GM12878 (cell line): ENCODE results near the gene HIC1. TPM values are rescaled to one million over a fixed set of nuclear protein-coding genes. Genes with fewer than 3 reads are reported as not detected.
A peak's percentile ranks its signal among the peaks of the same experiment; 100 is the strongest.

ENCODE experiments used
- ATF2 ChIP-seq: IDR thresholded peaks from 2 replicates; pipeline ENCODE4 v1.6.1; 2012; ENCODE audit warnings: low read length, inconsistent platforms
- BMI1 ChIP-seq: fragments of 450-650 bp; IDR thresholded peaks from 2 replicates; pipeline ENCODE4 v1.6.1; 2016; ENCODE audit warnings: mild to moderate bottlenecking, moderate library complexity, borderline replicate concordance
- CEBPB ChIP-seq, 2 experiments: fragments of 150-350 bp in 1 of 2; IDR thresholded peaks; 2 replicates each; pipeline ENCODE4 v1.6.1; 2012 to 2014; ENCODE audit warnings: low read depth in 2 of 2, low read length in 2 of 2, borderline replicate concordance in 1 of 2, inconsistent platforms in 1 of 2
- EP300 ChIP-seq, 2 experiments: fragments of 150-350 bp in 1 of 2; IDR thresholded peaks; 2 replicates each; pipeline ENCODE4 v1.6.1; 2011 to 2012; ENCODE audit warnings: low read depth in 2 of 2, low read length in 2 of 2, borderline replicate concordance in 1 of 2, improper control_type of control experiment in 1 of 2, inconsistent platforms in 1 of 2; ENCODE audit not compliant: control insufficient read depth in 1 of 2
- ESRRA ChIP-seq: IDR thresholded peaks from 2 replicates; pipeline ENCODE4 v1.6.1; 2012; ENCODE audit warnings: mild to moderate bottlenecking, low read length, improper control_type of control experiment
- ETV6 ChIP-seq, 2 experiments: fragments of 450-650 bp in 1 of 2; IDR thresholded peaks in 1 of 2; conservative IDR thresholded peaks in 1 of 2; 2 replicates each; pipeline ENCODE4 v1.6.1; 2014; ENCODE audit warnings: antibody characterized with exemption in 1 of 2, borderline replicate concordance in 1 of 2, low read depth in 1 of 2, mild to moderate bottlenecking in 1 of 2, moderate library complexity in 1 of 2
- FOXK2 ChIP-seq: fragments of 450-650 bp; IDR thresholded peaks from 2 replicates; pipeline ENCODE4 v1.6.1; 2017; ENCODE audit warnings: mild to moderate bottlenecking, moderate library complexity
- HSF1 ChIP-seq: fragments of 150-350 bp; IDR thresholded peaks from 2 replicates; pipeline ENCODE4 v1.6.1; 2014; ENCODE audit warnings: mild to moderate bottlenecking, low read depth, low read length
- KLF5 ChIP-seq: fragments of 450-650 bp; IDR thresholded peaks from 2 replicates; pipeline ENCODE4 v1.6.1; 2014; ENCODE audit warnings: mild to moderate bottlenecking; ENCODE audit not compliant: partially characterized antibody
- LARP7 ChIP-seq: fragments of 450-650 bp; IDR thresholded peaks from 2 replicates; pipeline ENCODE4 v1.6.1; 2017; ENCODE audit warnings: mild to moderate bottlenecking
- MTA2 ChIP-seq: fragments of 450-650 bp; IDR thresholded peaks from 2 replicates; pipeline ENCODE4 v1.6.1; 2016; ENCODE audit warnings: low read depth, mild to moderate bottlenecking, moderate library complexity
- NBN ChIP-seq: fragments of 450-650 bp; IDR thresholded peaks from 2 replicates; pipeline ENCODE4 v1.6.1; 2016
- NR2F1 ChIP-seq: fragments of 450-650 bp; conservative IDR thresholded peaks from 2 replicates; pipeline ENCODE4 v1.6.1; 2017; ENCODE audit warnings: mild to moderate bottlenecking
- POLR2A ChIP-seq: IDR thresholded peaks from 2 replicates; pipeline ENCODE4 v1.6.1; 2011; ENCODE audit warnings: low read depth, mild to moderate bottlenecking, low read length
- POLR2AphosphoS5 ChIP-seq: IDR thresholded peaks from 2 replicates; pipeline ENCODE4 v1.6.1; 2011; ENCODE audit warnings: mild to moderate bottlenecking, low read length, inconsistent platforms
- RAD21 ChIP-seq: IDR thresholded peaks from 2 replicates; pipeline ENCODE4 v1.6.1; 2011; ENCODE audit warnings: mild to moderate bottlenecking, low read depth, low read length, moderate library complexity; ENCODE audit not compliant: insufficient read depth
- STAT1 ChIP-seq: fragments of 450-650 bp; conservative IDR thresholded peaks from 2 replicates; pipeline ENCODE4 v1.6.1; 2014; ENCODE audit warnings: antibody characterized with exemption, mild to moderate bottlenecking
- TARDBP ChIP-seq: IDR thresholded peaks from 2 replicates; pipeline ENCODE4 v1.6.1; 2016; ENCODE audit warnings: borderline replicate concordance
- TCF3 ChIP-seq: IDR thresholded peaks from 2 replicates; pipeline ENCODE4 v1.6.1; 2012; ENCODE audit warnings: low read depth, mild to moderate bottlenecking, low read length, borderline replicate concordance; ENCODE audit not compliant: insufficient read depth
- ZNF207 ChIP-seq: fragments of 450-650 bp; IDR thresholded peaks from 2 replicates; pipeline ENCODE4 v1.6.1; 2014; ENCODE audit warnings: antibody characterized with exemption, mild to moderate bottlenecking, borderline replicate concordance
- ZNF24 ChIP-seq: fragments of 450-650 bp; IDR thresholded peaks from 2 replicates; pipeline ENCODE4 v1.6.1; 2017; ENCODE audit warnings: antibody characterized with exemption, mild to moderate bottlenecking
- polyA plus RNA-seq, 11 experiments: library from polyadenylated mRNA; depleted of rRNA in 4 of 11; unstranded in 6 of 11; stranded (reverse) in 5 of 11; fragments of >200 nt; fragmentation: Nextera tagmentation in 4 of 11; fragmentation: Illumina TruSeq in 1 of 11; extraction: Ambion mirVana in 4 of 11; extraction: Trizol in 1 of 11; gene quantifications; 1 replicate in 1 of 11; 2 replicates in 10 of 11; pipeline versions ENCODE4 v1.2.1 to v1.2.3, GENCODE V29; 2011 to 2016; ENCODE audit warnings: inconsistent platforms in 2 of 11, missing spikeins in 2 of 11, low read depth in 1 of 11
- total RNA-seq, 4 experiments: library from RNA; depleted of rRNA in 3 of 4; stranded (reverse); fragments of >200 nt in 3 of 4; fragmentation: Illumina TruSeq in 1 of 4; extraction: Trizol in 1 of 4; gene quantifications; 2 replicates each; pipeline versions ENCODE4 v1.2.1 to v1.2.3, GENCODE V29; 2013 to 2021
- TF ChIP-seq, protein P1 (sequence below): fragments of 450-650 bp; IDR thresholded peaks from 2 replicates; pipeline ENCODE4 v1.6.1; 2016; ENCODE audit warnings: mild to moderate bottlenecking
- TF ChIP-seq, protein P2 (sequence below): IDR thresholded peaks from 2 replicates; pipeline ENCODE4 v1.6.1; 2012; ENCODE audit warnings: low read depth, low read length, improper control_type of control experiment
- TF ChIP-seq, protein P3 (sequence below): IDR thresholded peaks from 2 replicates; pipeline ENCODE4 v1.6.1; 2011; ENCODE audit warnings: borderline replicate concordance, low read depth, mild to moderate bottlenecking, moderate library complexity, mixed read lengths, low read length; ENCODE audit not compliant: insufficient read depth; ENCODE audit errors: extremely low read length

HIC1 gene
- total and polyA plus RNA-seq, 10 of the 15 experiments (the other 5 are each of a cell fraction or from before 2014, with no cell fraction given), result 0.11 to 61.1 (median 4.9) TPM

GRCh38 chr17:2054512-2055291 is at the start of gene HIC1 (continued):
- TF ChIP-seq, protein P1, sequence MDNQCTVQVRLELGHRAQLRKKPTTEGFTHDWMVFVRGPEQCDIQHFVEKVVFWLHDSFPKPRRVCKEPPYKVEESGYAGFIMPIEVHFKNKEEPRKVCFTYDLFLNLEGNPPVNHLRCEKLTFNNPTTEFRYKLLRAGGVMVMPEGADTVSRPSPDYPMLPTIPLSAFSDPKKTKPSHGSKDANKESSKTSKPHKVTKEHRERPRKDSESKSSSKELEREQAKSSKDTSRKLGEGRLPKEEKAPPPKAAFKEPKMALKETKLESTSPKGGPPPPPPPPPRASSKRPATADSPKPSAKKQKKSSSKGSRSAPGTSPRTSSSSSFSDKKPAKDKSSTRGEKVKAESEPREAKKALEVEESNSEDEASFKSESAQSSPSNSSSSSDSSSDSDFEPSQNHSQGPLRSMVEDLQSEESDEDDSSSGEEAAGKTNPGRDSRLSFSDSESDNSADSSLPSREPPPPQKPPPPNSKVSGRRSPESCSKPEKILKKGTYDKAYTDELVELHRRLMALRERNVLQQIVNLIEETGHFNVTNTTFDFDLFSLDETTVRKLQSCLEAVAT, result 0 out of 2 replicates have a peak, but pooled peaks have one; percentile 31
- no peak for TF ChIP-seq ZNF207
- TF ChIP-seq TCF3, result 0 out of 2 replicates have a peak, but pooled peaks have one; percentile 35
- TF ChIP-seq MTA2, result 0 out of 2 replicates have a peak, but pooled peaks have one; percentile 27
- no peak for TF ChIP-seq KLF5
- TF ChIP-seq NBN, result peak; percentile 48; the same call in 1 of the 2 replicates
- TF ChIP-seq, protein P2, sequence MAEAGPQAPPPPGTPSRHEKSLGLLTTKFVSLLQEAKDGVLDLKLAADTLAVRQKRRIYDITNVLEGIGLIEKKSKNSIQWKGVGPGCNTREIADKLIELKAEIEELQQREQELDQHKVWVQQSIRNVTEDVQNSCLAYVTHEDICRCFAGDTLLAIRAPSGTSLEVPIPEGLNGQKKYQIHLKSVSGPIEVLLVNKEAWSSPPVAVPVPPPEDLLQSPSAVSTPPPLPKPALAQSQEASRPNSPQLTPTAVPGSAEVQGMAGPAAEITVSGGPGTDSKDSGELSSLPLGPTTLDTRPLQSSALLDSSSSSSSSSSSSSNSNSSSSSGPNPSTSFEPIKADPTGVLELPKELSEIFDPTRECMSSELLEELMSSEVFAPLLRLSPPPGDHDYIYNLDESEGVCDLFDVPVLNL, result no peak
- TF ChIP-seq STAT1, result no peak
- TF ChIP-seq, protein P3, sequence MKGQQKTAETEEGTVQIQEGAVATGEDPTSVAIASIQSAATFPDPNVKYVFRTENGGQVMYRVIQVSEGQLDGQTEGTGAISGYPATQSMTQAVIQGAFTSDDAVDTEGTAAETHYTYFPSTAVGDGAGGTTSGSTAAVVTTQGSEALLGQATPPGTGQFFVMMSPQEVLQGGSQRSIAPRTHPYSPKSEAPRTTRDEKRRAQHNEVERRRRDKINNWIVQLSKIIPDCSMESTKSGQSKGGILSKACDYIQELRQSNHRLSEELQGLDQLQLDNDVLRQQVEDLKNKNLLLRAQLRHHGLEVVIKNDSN, result no peak
- TF ChIP-seq ETV6 (conservative IDR thresholded peaks at IDR 0.05 in 1 of 2, IDR thresholded peaks at IDR 0.05 in 1 of 2; ENCODE audit: borderline replicate concordance in 1 of 2, low read depth in 1 of 2), result no peak
- TF ChIP-seq NR2F1, result peak; percentile 53
- TF ChIP-seq FOXK2, result no peak
- TF ChIP-seq POLR2AphosphoS5, result peak; percentile 84
- peak; percentile 94 for TF ChIP-seq POLR2A
- TF ChIP-seq EP300 (IDR thresholded peaks at IDR 0.05; ENCODE audit: borderline replicate concordance in 1 of 2, control insufficient read depth in 1 of 2, low read depth in 2 of 2, low read length in 2 of 2), result 0 out of 4 replicates have a peak, but pooled peaks of 1 of the 2 experiments have one; percentile 8
- no peak for TF ChIP-seq BMI1
- peak; percentile 70; the same call in 1 of the 2 replicates for TF ChIP-seq LARP7
- no peak for TF ChIP-seq TARDBP
- no peak for TF ChIP-seq ESRRA
- TF ChIP-seq HSF1, result no peak
- TF ChIP-seq ZNF24, result peak; percentile 47; the same call in 1 of the 2 replicates
- TF ChIP-seq CEBPB (IDR thresholded peaks at IDR 0.05; ENCODE audit: borderline replicate concordance in 1 of 2, low read depth in 2 of 2, low read length in 2 of 2), result no peak
- no peak for TF ChIP-seq ATF2
- peak; percentile 87 for TF ChIP-seq RAD21
